H1 (cell line): ENCODE measurements around the gene MRPL40. TPM values are rescaled to one million over a fixed set of nuclear protein-coding genes. Genes with fewer than 3 reads are reported as not detected.

Source experiments
- CTCF ChIA-PET: fragments of 300-600 bp; sonication (Branson Sonifier 250); formaldehyde crosslinking; loops from one replicate; lab custom pipeline; 2021; ENCODE audit not compliant: partially characterized antibody; lab: Charles Lee
- POLR2A ChIA-PET: fragments of 300-600 bp; sonication (Branson Sonifier 250); formaldehyde crosslinking; loops from one replicate; lab custom pipeline; 2021; ENCODE audit warnings: inconsistent platforms; ENCODE audit not compliant: partially characterized antibody; lab: Charles Lee
- DNase-seq, 2 experiments: peaks; one replicate each; pipeline versions ENCODE4 v3.0.0 to v3.0.0-alpha.2; 2010 to 2022; ENCODE audit warnings: low spot score in 2 of 2, low read depth in 1 of 2, mixed read lengths in 1 of 2
- FAIRE-seq: peaks from 2 replicates; lab custom pipeline; 2011; peaks lifted over from hg19 to GRCh38; lab: Jason Lieb, UNC
- H2AFZ ChIP-seq: 2 replicates; pipeline ENCODE4 v1.8.1; 2012; ENCODE audit warnings: low read length, inconsistent platforms
- H2AK5ac ChIP-seq: 2 replicates; pipeline ENCODE4 v1.6.1; 2013; ENCODE audit warnings: low read depth, low read length
- H2BK120ac ChIP-seq: replicated peaks from 2 replicates; pipeline ENCODE3; 2013; ENCODE audit warnings: low read depth, low read length, inconsistent platforms
- H2BK12ac ChIP-seq: 2 replicates; pipeline ENCODE4 v1.6.1; 2013; ENCODE audit warnings: low read depth, low read length
- H2BK15ac ChIP-seq: 2 replicates; pipeline ENCODE4 v1.6.1; 2013; ENCODE audit warnings: low read length
- H2BK20ac ChIP-seq: 2 replicates; pipeline ENCODE4 v1.6.1; 2013; ENCODE audit warnings: low read length
- H2BK5ac ChIP-seq: 2 replicates; pipeline ENCODE4 v1.6.1; 2013; ENCODE audit warnings: low read depth, low read length
- H3K14ac ChIP-seq: 2 replicates; pipeline ENCODE4 v1.6.1; 2013; ENCODE audit warnings: inconsistent platforms; ENCODE audit not compliant: insufficient read length
- H3K18ac ChIP-seq: 2 replicates; pipeline ENCODE4 v1.6.1; 2013; ENCODE audit warnings: low read length; ENCODE audit errors: extremely low read depth
- H3K23ac ChIP-seq: 2 replicates; pipeline ENCODE4 v1.6.1; 2013; ENCODE audit warnings: inconsistent platforms; ENCODE audit not compliant: insufficient read length
- H3K23me2 ChIP-seq: 2 replicates; pipeline ENCODE4 v1.6.1; 2013; ENCODE audit warnings: low read depth, low read length
- H3K27ac ChIP-seq: 2 replicates; pipeline ENCODE4 v1.6.1; 2011; ENCODE audit warnings: low read depth, low read length, inconsistent platforms
- H3K27me3 ChIP-seq, 4 experiments: replicated peaks in 1 of 4; 1 replicate in 1 of 4; 2 replicates in 3 of 4; pipeline versions ENCODE4 v1.6.1 to v1.8.1; 2011 to 2013; ENCODE audit warnings: low read length in 3 of 4, mild to moderate bottlenecking in 3 of 4, inconsistent platforms in 2 of 4, mixed read lengths in 2 of 4, moderate library complexity in 1 of 4; ENCODE audit not compliant: control insufficient read depth in 3 of 4, insufficient read depth in 3 of 4; ENCODE audit errors: extremely low read depth in 1 of 4
- H3K36me3 ChIP-seq, 4 experiments: 2 replicates each; pipeline versions ENCODE4 v1.6.1 to v1.8.1; 2011 to 2013; ENCODE audit warnings: mild to moderate bottlenecking in 4 of 4, low read length in 3 of 4, moderate library complexity in 2 of 4, control low read depth in 1 of 4, inconsistent platforms in 1 of 4; ENCODE audit not compliant: insufficient read depth in 4 of 4, control insufficient read depth in 2 of 4
- H3K4ac ChIP-seq: replicated peaks from 2 replicates; pipeline ENCODE3; 2013; ENCODE audit warnings: low read length, low read depth, mixed read lengths, inconsistent platforms; ENCODE audit not compliant: insufficient read length
- H3K4me1 ChIP-seq, 4 experiments: replicated peaks in 1 of 4; 1 replicate in 1 of 4; 2 replicates in 3 of 4; pipeline versions ENCODE4 v1.6.1 to v1.8.1; 2011 to 2013; ENCODE audit warnings: low read length in 3 of 4, inconsistent platforms in 2 of 4, mixed read lengths in 1 of 4; ENCODE audit not compliant: insufficient read depth in 4 of 4, control insufficient read depth in 3 of 4
- H3K4me2 ChIP-seq, 2 experiments: 2 replicates each; pipeline versions ENCODE4 v1.6.1 to v1.8.1; 2011 to 2013; ENCODE audit warnings: low read depth in 2 of 2, low read length in 2 of 2, control low read depth in 1 of 2, inconsistent platforms in 1 of 2, mild to moderate bottlenecking in 1 of 2; ENCODE audit not compliant: insufficient read depth in 1 of 2
- H3K4me3 ChIP-seq, 4 experiments: fragments of 200-600, 300-600 bp in 1 of 4; sonication (generic), shearing (Covaris generic), sonication (Bioruptor Twin) in 1 of 4; 2 replicates each; pipeline versions ENCODE4 v1.5.1 to v1.8.1; 2011 to 2016; ENCODE audit warnings: low read length in 4 of 4, low read depth in 3 of 4, control low read depth in 2 of 4, inconsistent platforms in 2 of 4, mild to moderate bottlenecking in 2 of 4, mixed read lengths in 1 of 4, moderate library complexity in 1 of 4; ENCODE audit not compliant: insufficient read depth in 2 of 4; ENCODE audit errors: extremely low read depth in 1 of 4
- H3K56ac ChIP-seq: replicated peaks from 2 replicates; pipeline ENCODE3; 2013; ENCODE audit warnings: low read depth, mild to moderate bottlenecking, mixed read lengths, low read length, inconsistent platforms; ENCODE audit not compliant: insufficient read length
- H3K79me1 ChIP-seq: 2 replicates; pipeline ENCODE4 v1.6.1; 2013; ENCODE audit warnings: low read depth, low read length, control low read depth
- H3K79me2 ChIP-seq, 2 experiments: 2 replicates each; pipeline versions ENCODE4 v1.6.1 to v1.8.1; 2012 to 2013; ENCODE audit warnings: low read length in 2 of 2, mild to moderate bottlenecking in 2 of 2, inconsistent platforms in 1 of 2; ENCODE audit not compliant: insufficient read depth in 2 of 2, control insufficient read depth in 1 of 2
- H3K9ac ChIP-seq, 4 experiments: replicated peaks in 1 of 4; 1 replicate in 1 of 4; 2 replicates in 3 of 4; pipeline versions ENCODE4 v1.6.1 to v1.8.1; 2011 to 2013; ENCODE audit warnings: low read depth in 3 of 4, low read length in 3 of 4, control low read depth in 2 of 4, mild to moderate bottlenecking in 2 of 4, moderate library complexity in 2 of 4, inconsistent platforms in 1 of 4; ENCODE audit errors: extremely low read depth in 1 of 4
- H3K9me3 ChIP-seq, 2 experiments: 2 replicates each; pipeline versions ENCODE4 v1.6.1 to v1.8.1; 2012 to 2013; ENCODE audit warnings: mild to moderate bottlenecking in 2 of 2, moderate library complexity in 2 of 2, control low read depth in 1 of 2, inconsistent platforms in 1 of 2, low read depth in 1 of 2, low read length in 1 of 2, mixed read lengths in 1 of 2; ENCODE audit not compliant: insufficient read depth in 2 of 2
- H4K20me1 ChIP-seq, 2 experiments: replicated peaks in 1 of 2; 2 replicates each; pipeline versions ENCODE3 to v1.8.1; 2011 to 2013; ENCODE audit warnings: inconsistent platforms in 2 of 2, low read length in 2 of 2, mild to moderate bottlenecking in 1 of 2; ENCODE audit not compliant: insufficient read depth in 2 of 2, control insufficient read depth in 1 of 2
- H4K5ac ChIP-seq: 2 replicates; pipeline ENCODE4 v1.6.1; 2013; ENCODE audit warnings: low read length, low read depth, mixed read lengths, inconsistent platforms; ENCODE audit not compliant: insufficient read length
- H4K8ac ChIP-seq: 2 replicates; pipeline ENCODE4 v1.8.0; 2013; ENCODE audit warnings: mild to moderate bottlenecking, moderate library complexity, low read length, inconsistent platforms; ENCODE audit not compliant: insufficient read depth; ENCODE audit errors: extremely low read depth
- H4K91ac ChIP-seq: replicated peaks from 2 replicates; pipeline ENCODE3; 2013; ENCODE audit warnings: low read length, mixed read lengths, inconsistent platforms; ENCODE audit not compliant: insufficient read length
- E2F6 ChIP-seq: IDR thresholded peaks from 2 replicates; pipeline ENCODE4 v1.6.1; 2012; ENCODE audit warnings: inconsistent platforms
- MAFK ChIP-seq: IDR thresholded peaks from 2 replicates; pipeline ENCODE4 v1.6.1; 2012; ENCODE audit warnings: low read depth, mild to moderate bottlenecking, improper control_type of control experiment, low read length
- PHF8 ChIP-seq: fragments of 200-600 bp; sonication (generic); conservative IDR thresholded peaks from 2 replicates; pipeline ENCODE4 v1.7.1; 2012; ENCODE audit warnings: low read depth, mild to moderate bottlenecking, inconsistent platforms, low read length, moderate library complexity
- RAD21 ChIP-seq, 2 experiments: IDR thresholded peaks in 1 of 2; conservative IDR thresholded peaks in 1 of 2; 2 replicates each; pipeline ENCODE4 v1.6.1; 2011; ENCODE audit warnings: low read depth in 2 of 2, low read length in 2 of 2, improper control_type of control experiment in 1 of 2, inconsistent platforms in 1 of 2, mild to moderate bottlenecking in 1 of 2, moderate library complexity in 1 of 2
- RFX5 ChIP-seq: IDR thresholded peaks from 2 replicates; pipeline ENCODE4 v1.6.1; 2011; ENCODE audit warnings: low read depth, low read length, improper control_type of control experiment, borderline replicate concordance
- SP4 ChIP-seq: IDR thresholded peaks from 2 replicates; pipeline ENCODE4 v1.6.1; 2012; ENCODE audit warnings: low read length, inconsistent platforms
- WGBS, 2 experiments: shearing (Covaris generic) in 1 of 2; methylation state at CpG; one replicate each; pipeline versions ENCODE4 v1.1.6 to v1.1.7; 2013 to 2015; ENCODE audit warnings: low lambda C conversion rate in 2 of 2, mixed read lengths in 2 of 2, inconsistent platforms in 1 of 2, low coverage in 1 of 2, missing lambda C conversion rate in 1 of 2; ENCODE audit not compliant: insufficient replicate concordance in 2 of 2, insufficient coverage in 1 of 2, insufficient read length in 1 of 2; ENCODE audit errors: extremely low coverage in 1 of 2, missing lambda C conversion rate in 1 of 2; 5-methylcytosine and 5-hydroxymethylcytosine counted together
- polyA plus RNA-seq, 7 experiments: library from polyadenylated mRNA; depleted of rRNA in 3 of 7; stranded (reverse) in 5 of 7; unstranded in 2 of 7; fragments of >200 nt in 5 of 7; fragments of 200-250 nt in 2 of 7; gene quantifications; 1 replicate in 5 of 7; 2 replicates in 1 of 7; 4 replicates in 1 of 7; pipeline versions ENCODE4 v1.2.1 to v1.2.3, GENCODE V29; 2011 to 2013; ENCODE audit warnings: missing spikeins in 2 of 7, mixed read lengths in 2 of 7
- total RNA-seq: library from RNA; stranded (reverse); fragmentation: NEBNext Ultra II Directional; extraction: Animal tissue kit (Norgen Biotek cat#: 25700); gene quantifications from 2 replicates; pipeline ENCODE4 v1.2.1, GENCODE V29; 2021

Gene MRPL40
- total and polyA plus RNA-seq, 2 of the 8 experiments (the other 6 are each of a cell fraction or from before 2014, with no cell fraction given) = 12.4 to 14.5 TPM

- no peak overlapping the region for H4K91ac ChIP-seq
- H3K4me2 ChIP-seq = no peak overlapping the region
- no peak for TF ChIP-seq RAD21 (IDR thresholded peaks at IDR 0.05 in 1 of 2, conservative IDR thresholded peaks at IDR 0.05 in 1 of 2; ENCODE audit: low read depth in 2 of 2, low read length in 2 of 2)
- no peak for TF ChIP-seq E2F6
- no peak for TF ChIP-seq SP4
- TF ChIP-seq MAFK = no peak
- no peak for TF ChIP-seq PHF8
- TF ChIP-seq RFX5 = no peak
- H2BK15ac ChIP-seq = no peak overlapping the region
- H2BK20ac ChIP-seq = no peak overlapping the region
- FAIRE-seq (no peak), DNase-seq (no peak)
- no peak overlapping the region for H3K18ac ChIP-seq
- H3K27ac ChIP-seq = no peak overlapping the region
- H3K23me2 ChIP-seq = peaks cover 6% of the 10 kb centered on the region
- no peak overlapping the region for H4K5ac ChIP-seq
- 89% methylated on average over 8 of the region's 8 CpGs; no CpG with 5 or more reads in 1 of the 2 experiments for WGBS, 2 experiments
- no peaks in the 10 kb centered on the region for H3K27me3 ChIP-seq
- H3K23ac ChIP-seq = no peak overlapping the region
- no peak overlapping the region for H3K4ac ChIP-seq
- peaks cover 0 to 14% of the 10 kb centered on the region in 2 experiments; a peak in 3 of 4 replicates for H3K79me2 ChIP-seq
- H2BK12ac ChIP-seq = no peak overlapping the region
- H3K36me3 ChIP-seq = peaks cover 22 to 50% (median 34%) of the 10 kb centered on the region in 4 experiments
- no peaks in the 10 kb centered on the region for H3K79me1 ChIP-seq
- CTCF ChIA-PET = interaction anchor here (0.9 to 3.2 kb wide), 3 partner anchors 10 to 193 kb away, joined by 3 to 15 read pairs (median 5); no protein-coding TSS in a partner anchor
- H3K4me1 ChIP-seq = peaks cover 0 to 4% (median 0%) of the 10 kb centered on the region in 4 experiments; a peak in 1 of 7 replicates
- H3K9me3 ChIP-seq = no peaks in the 10 kb centered on the region
- H2AK5ac ChIP-seq = no peak overlapping the region
- no peak overlapping the region for H3K56ac ChIP-seq
- H2BK5ac ChIP-seq = no peak overlapping the region
- H4K20me1 ChIP-seq = peaks cover 3% of the 10 kb centered on the region in 2 experiments
- H4K8ac ChIP-seq = no peak overlapping the region
- POLR2A ChIA-PET = interaction anchor here (1.0 to 1.7 kb wide), 3 partner anchors 14 to 79 kb away, joined by 3 read pairs; no protein-coding TSS in a partner anchor
- no peak overlapping the region for H3K4me3 ChIP-seq
- no peak overlapping the region for H3K14ac ChIP-seq
- H2BK120ac ChIP-seq = no peak overlapping the region
- no peak overlapping the region for H3K9ac ChIP-seq
- no peak overlapping the region for H2AFZ ChIP-seq
Measured at GRCh38 chr22:19483481-19484244, 51.3 kb downstream of the MRPL40 start.
